ENCODE data around the gene KIAA2012. TPM values are rescaled to one million over a fixed set of nuclear protein-coding genes. Genes with fewer than 3 reads are reported as not detected.

Gene KIAA2012
- total RNA-seq = under 0.01 TPM

DNA sequence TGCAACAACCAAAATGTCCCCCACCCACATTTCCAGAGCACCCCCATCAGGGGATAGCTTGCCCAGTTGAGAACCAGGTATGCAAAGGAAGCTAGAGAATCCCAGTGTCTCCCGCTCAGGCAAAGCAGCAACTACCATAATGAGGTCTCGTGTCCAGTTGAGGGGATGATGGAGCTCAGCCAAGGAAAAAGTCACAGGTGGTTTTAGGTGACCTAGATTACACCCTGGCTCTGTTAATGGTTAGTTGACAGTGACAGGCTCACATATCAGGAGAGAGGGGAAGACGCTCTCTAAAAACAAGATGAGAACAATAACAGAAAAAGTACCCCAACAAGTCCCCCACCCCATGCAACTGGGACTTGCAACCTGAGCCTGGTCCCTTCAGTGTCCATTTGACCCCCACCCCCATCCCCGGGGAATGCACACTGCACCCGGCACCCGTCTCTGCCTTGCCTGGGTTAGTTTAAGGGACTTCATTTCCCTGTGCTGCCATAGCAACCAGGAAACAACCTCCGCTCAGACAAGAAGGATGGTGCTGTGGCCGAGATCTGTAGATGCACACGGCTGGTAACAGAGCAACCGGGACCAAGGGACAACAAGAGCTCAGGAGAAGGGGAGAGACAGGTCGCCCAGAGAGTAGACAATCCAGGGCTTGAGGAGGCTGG lies at the start of gene KIAA2012:
Gene KIAA2012 (plus strand): TSS at position 519 of the 665 bp plus-strand sequence. CDS start 373 bp downstream, outside the sequence.
- Histone ChIP-seq H3K27me3 (ENCODE audit: control insufficient read depth in 3 of 3, insufficient read depth in 3 of 3, low read length in 3 of 3) (no peaks in the 10 kb centered on the region), H3K9me3 (ENCODE audit: control insufficient read depth in 3 of 3, low read length in 3 of 3) (no peaks in the 10 kb centered on the region), H3K4me3 (ENCODE audit: low read length in 3 of 3) (no peak within 1 kb of the TSS), H3K4me1 (ENCODE audit: control insufficient read depth in 3 of 3, insufficient read depth in 3 of 3, low read length in 3 of 3) (peaks cover 2 to 29% (median 5%) of the 10 kb centered on the region in 3 donors), H3K27ac (ENCODE audit: low read depth, low read length) (no peak within 1 kb of the TSS), H3K9ac (ENCODE audit: low read depth in 1 of 3, low read length in 3 of 3) (peak within 1 kb of the TSS in 1 of 3 donors; percentile 16), H3K36me3 (ENCODE audit: control insufficient read depth in 3 of 3, insufficient read depth in 3 of 3, low read length in 3 of 3) (no peaks in the 10 kb centered on the region)

DNA sequence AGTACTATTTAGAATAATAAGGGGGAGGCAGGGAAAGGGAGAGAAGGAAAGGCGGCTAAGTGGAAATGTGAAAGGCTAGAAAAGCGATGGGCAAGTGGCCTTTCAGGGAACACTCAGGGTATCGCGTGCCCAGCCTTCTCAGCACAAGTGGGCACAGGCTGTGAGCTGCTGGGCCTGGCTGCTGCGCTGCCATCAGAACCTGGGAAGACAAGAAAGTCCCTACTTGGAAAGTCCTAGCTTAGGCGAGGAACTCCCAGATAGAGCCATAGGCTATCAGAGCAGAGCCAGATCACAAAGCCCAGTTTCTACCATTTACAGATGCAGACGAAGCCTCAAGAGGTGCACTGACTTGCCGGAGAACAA lies 49.2 kb upstream of the KIAA2012 start:
- Histone ChIP-seq H3K36me3 (ENCODE audit: control insufficient read depth in 3 of 3, insufficient read depth in 3 of 3, low read length in 3 of 3) (no peaks in the 10 kb centered on the region), H3K27me3 (ENCODE audit: control insufficient read depth in 3 of 3, insufficient read depth in 3 of 3, low read length in 3 of 3) (no peaks in the 10 kb centered on the region), H3K27ac (ENCODE audit: low read depth, low read length) (no peak overlapping the region), H3K9ac (ENCODE audit: low read depth in 1 of 3, low read length in 3 of 3) (no peak overlapping the region), H3K4me1 (ENCODE audit: control insufficient read depth in 3 of 3, insufficient read depth in 3 of 3, low read length in 3 of 3) (peaks cover 15 to 28% (median 16%) of the 10 kb centered on the region in 3 donors), H3K4me3 (ENCODE audit: low read length in 3 of 3) (no peak overlapping the region), H3K9me3 (ENCODE audit: control insufficient read depth in 3 of 3, low read length in 3 of 3) (no peaks in the 10 kb centered on the region)

DNA sequence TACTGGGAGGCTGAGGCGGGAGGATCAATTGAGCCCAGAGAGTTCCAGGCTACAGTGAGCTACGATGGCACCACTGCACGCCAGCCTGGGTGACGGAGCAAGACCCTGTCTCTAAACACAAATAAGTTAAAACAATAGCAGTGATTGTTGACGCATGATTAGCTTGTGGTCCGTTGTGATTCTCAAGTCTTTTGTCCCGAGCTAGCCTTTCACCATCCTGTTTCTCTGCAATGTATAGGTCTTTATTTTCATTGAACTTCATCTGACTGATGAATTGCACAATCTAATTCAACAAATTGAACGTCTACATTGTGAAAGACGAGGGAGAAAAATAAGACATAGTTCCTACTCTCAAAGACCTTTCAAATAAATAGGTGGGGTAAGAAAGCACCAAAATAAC lies 48.2 kb upstream of the KIAA2012 start:
- Histone ChIP-seq H3K4me1 (ENCODE audit: control insufficient read depth in 3 of 3, insufficient read depth in 3 of 3, low read length in 3 of 3) (peaks cover 12 to 20% (median 13%) of the 10 kb centered on the region in 3 donors), H3K36me3 (ENCODE audit: control insufficient read depth in 3 of 3, insufficient read depth in 3 of 3, low read length in 3 of 3) (no peaks in the 10 kb centered on the region), H3K27ac (ENCODE audit: low read depth, low read length) (no peak overlapping the region), H3K9ac (ENCODE audit: low read depth in 1 of 3, low read length in 3 of 3) (no peak overlapping the region), H3K9me3 (ENCODE audit: control insufficient read depth in 3 of 3, low read length in 3 of 3) (no peaks in the 10 kb centered on the region), H3K27me3 (ENCODE audit: control insufficient read depth in 3 of 3, insufficient read depth in 3 of 3, low read length in 3 of 3) (no peaks in the 10 kb centered on the region), H3K4me3 (ENCODE audit: low read length in 3 of 3) (no peak overlapping the region)

DNA sequence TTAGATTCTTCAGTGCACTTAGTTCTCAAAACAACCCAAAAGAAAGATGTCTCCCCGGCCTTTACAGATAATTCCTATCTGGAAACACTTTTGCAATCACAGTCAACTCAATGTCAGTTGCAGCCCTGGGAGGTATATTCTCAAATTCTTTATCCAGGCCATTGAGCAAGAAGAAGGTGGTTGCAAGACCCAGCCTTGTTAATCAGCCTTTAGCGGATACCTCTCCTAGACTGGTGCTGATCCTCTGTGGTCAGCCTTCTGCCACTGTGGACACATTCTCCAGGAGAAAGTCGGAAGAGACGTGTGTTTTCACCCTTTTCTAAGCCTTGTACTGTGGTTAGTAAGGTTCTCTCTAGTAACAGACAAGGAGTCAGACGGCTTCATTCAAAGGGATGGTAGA lies 47.2 kb upstream of the KIAA2012 start:
- no peak overlapping the region for H3K4me3 ChIP-seq (ENCODE audit: low read length in 3 of 3)
- H3K9me3 ChIP-seq (ENCODE audit: control insufficient read depth in 3 of 3, low read length in 3 of 3) = no peaks in the 10 kb centered on the region
- H3K27me3 ChIP-seq (ENCODE audit: control insufficient read depth in 3 of 3, insufficient read depth in 3 of 3, low read length in 3 of 3) = no peaks in the 10 kb centered on the region
- H3K27ac ChIP-seq (ENCODE audit: low read depth, low read length) = peak overlapping the region; percentile 33
- no peaks in the 10 kb centered on the region for H3K36me3 ChIP-seq (ENCODE audit: control insufficient read depth in 3 of 3, insufficient read depth in 3 of 3, low read length in 3 of 3)
- H3K9ac ChIP-seq (ENCODE audit: low read depth in 1 of 3, low read length in 3 of 3) = no peak overlapping the region
- H3K4me1 ChIP-seq (ENCODE audit: control insufficient read depth in 3 of 3, insufficient read depth in 3 of 3, low read length in 3 of 3) = peaks cover 7 to 23% (median 7%) of the 10 kb centered on the region in 3 donors

DNA sequence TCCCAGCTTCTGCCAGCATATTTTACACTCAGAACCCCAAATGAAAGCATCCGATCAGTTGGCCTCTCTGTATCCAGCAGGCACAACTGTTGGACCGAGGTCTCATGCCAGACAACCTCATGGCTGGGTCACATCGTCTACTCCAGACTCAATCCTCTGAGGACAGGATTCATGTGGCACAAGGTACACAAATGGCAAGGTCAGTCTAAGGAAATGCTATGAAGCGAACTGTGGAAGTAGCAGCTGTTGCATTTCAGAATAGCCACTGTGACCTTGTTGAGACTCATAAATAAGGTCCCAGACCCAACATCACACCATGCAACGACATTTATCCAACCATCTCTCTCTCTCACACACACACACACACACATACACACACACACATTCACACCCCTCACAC lies 46.5 kb upstream of the KIAA2012 start:
- H3K9me3 ChIP-seq (ENCODE audit: control insufficient read depth in 3 of 3, low read length in 3 of 3) = no peaks in the 10 kb centered on the region
- no peak overlapping the region for H3K4me3 ChIP-seq (ENCODE audit: low read length in 3 of 3)
- H3K27me3 ChIP-seq (ENCODE audit: control insufficient read depth in 3 of 3, insufficient read depth in 3 of 3, low read length in 3 of 3) = no peaks in the 10 kb centered on the region
- H3K27ac ChIP-seq (ENCODE audit: low read depth, low read length) = peak overlapping the region; percentile 33
- H3K36me3 ChIP-seq (ENCODE audit: control insufficient read depth in 3 of 3, insufficient read depth in 3 of 3, low read length in 3 of 3) = no peaks in the 10 kb centered on the region
- H3K9ac ChIP-seq (ENCODE audit: low read depth in 1 of 3, low read length in 3 of 3) = no peak overlapping the region
- peaks cover 7 to 24% (median 7%) of the 10 kb centered on the region in 3 donors for H3K4me1 ChIP-seq (ENCODE audit: control insufficient read depth in 3 of 3, insufficient read depth in 3 of 3, low read length in 3 of 3)

DNA sequence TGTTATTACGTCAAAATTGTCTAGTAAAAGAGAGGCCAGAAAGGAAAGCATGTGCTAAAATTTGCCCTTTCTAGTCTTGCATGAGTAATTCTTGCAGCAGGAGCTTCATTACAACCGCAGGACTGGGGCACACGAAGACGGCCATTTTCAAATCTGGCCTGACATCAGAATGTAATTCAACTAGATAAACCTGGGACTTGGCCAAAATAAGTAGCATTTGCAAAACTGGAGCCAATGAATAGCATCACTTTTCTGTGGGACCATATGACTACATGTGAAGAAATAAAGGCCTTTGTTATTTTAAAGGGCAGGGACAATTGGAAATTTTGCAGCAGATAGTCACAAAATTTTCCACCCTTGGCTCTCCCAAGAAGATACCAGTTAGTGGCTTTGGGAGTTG lies 42.4 kb upstream of the KIAA2012 start:
- no peak overlapping the region for H3K4me3 ChIP-seq (ENCODE audit: low read length in 3 of 3)
- no peak overlapping the region for H3K9ac ChIP-seq (ENCODE audit: low read depth in 1 of 3, low read length in 3 of 3)
- H3K9me3 ChIP-seq (ENCODE audit: control insufficient read depth in 3 of 3, low read length in 3 of 3) = no peaks in the 10 kb centered on the region
- no peaks in the 10 kb centered on the region for H3K36me3 ChIP-seq (ENCODE audit: control insufficient read depth in 3 of 3, insufficient read depth in 3 of 3, low read length in 3 of 3)
- no peak overlapping the region for H3K27ac ChIP-seq (ENCODE audit: low read depth, low read length)
- H3K4me1 ChIP-seq (ENCODE audit: control insufficient read depth in 3 of 3, insufficient read depth in 3 of 3, low read length in 3 of 3) = peaks cover 15 to 42% (median 18%) of the 10 kb centered on the region in 3 donors
- peaks cover 0 to 5% (median 2%) of the 10 kb centered on the region in 3 donors for H3K27me3 ChIP-seq (ENCODE audit: control insufficient read depth in 3 of 3, insufficient read depth in 3 of 3, low read length in 3 of 3)

DNA sequence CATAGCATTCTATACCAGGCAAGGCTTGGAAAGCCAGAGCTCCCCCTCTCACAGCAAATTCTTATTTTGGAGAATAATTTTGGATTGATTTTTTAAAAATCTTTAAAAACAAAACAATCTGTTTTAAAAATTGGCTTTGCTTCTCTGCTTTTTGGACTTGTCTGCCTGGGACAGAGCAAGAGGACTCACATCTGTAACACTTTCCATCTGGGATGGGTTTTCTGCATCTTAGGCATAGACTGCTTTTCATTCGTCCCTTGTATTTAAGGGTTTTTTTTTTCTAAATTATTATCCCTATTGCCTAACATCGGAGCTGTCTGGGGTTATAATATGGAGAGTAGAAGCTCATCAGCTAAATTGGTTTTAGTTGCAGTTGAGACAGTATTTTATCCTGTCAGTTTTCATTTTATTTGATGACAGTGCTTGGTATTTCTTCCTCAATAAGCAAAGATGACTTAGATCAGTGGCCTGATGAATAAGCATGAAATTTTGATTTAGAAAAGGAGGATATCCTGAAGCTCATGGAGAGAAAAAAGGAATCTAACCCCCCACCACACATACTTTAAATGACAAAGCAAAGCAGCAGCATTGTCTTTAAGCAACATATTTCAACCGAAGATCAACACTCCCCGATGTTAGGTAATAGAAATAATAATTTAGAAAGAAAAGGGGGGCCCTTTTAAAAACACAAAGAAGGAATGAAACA lies 41.7 kb upstream of the KIAA2012 start:
- Histone ChIP-seq H3K4me1 (ENCODE audit: control insufficient read depth in 3 of 3, insufficient read depth in 3 of 3, low read length in 3 of 3) (peaks cover 19 to 43% (median 21%) of the 10 kb centered on the region in 3 donors), H3K27ac (ENCODE audit: low read depth, low read length) (peak overlapping the region; percentile 98), H3K9me3 (ENCODE audit: control insufficient read depth in 3 of 3, low read length in 3 of 3) (no peaks in the 10 kb centered on the region), H3K9ac (ENCODE audit: low read depth in 1 of 3, low read length in 3 of 3) (peak overlapping the region in 1 of 3 donors; percentile 88), H3K27me3 (ENCODE audit: control insufficient read depth in 3 of 3, insufficient read depth in 3 of 3, low read length in 3 of 3) (peaks cover 0 to 7% (median 2%) of the 10 kb centered on the region in 3 donors), H3K36me3 (ENCODE audit: control insufficient read depth in 3 of 3, insufficient read depth in 3 of 3, low read length in 3 of 3) (no peaks in the 10 kb centered on the region), H3K4me3 (ENCODE audit: low read length in 3 of 3) (no peak overlapping the region)

DNA sequence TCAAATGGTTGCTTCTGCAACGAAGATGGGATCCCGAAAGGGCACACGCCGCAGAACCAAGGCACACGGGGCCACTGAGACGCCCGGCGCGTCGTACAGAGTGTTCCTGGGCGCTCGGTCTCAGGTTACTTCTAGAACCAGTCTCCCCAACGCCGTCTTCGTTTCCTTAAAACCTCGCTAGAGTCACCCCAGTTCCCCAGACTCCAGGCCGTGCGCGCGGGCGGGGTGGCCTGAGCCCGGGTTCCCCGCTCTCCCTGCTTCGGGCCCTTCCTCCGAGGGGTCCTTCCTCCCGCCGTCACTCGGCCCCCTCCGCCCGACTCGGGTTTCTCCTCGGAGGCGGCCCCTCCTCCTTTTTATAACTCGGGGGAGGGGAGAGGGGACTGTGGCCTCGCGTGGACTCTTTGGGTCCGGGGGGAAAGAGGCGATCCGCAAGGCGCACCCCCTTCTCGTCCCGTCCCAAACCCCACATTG lies 40.2 kb upstream of the KIAA2012 start:
- Histone ChIP-seq H3K9me3 (ENCODE audit: control insufficient read depth in 3 of 3, low read length in 3 of 3) (no peaks in the 10 kb centered on the region), H3K27me3 (ENCODE audit: control insufficient read depth in 3 of 3, insufficient read depth in 3 of 3, low read length in 3 of 3) (peaks cover 0 to 7% (median 2%) of the 10 kb centered on the region in 3 donors), H3K4me3 (ENCODE audit: low read length in 3 of 3) (peak overlapping the region; percentile 83 to 94 (median 85)), H3K36me3 (ENCODE audit: control insufficient read depth in 3 of 3, insufficient read depth in 3 of 3, low read length in 3 of 3) (no peaks in the 10 kb centered on the region), H3K9ac (ENCODE audit: low read depth in 1 of 3, low read length in 3 of 3) (peak overlapping the region; percentile 88 to 99 (median 98)), H3K27ac (ENCODE audit: low read depth, low read length) (peak overlapping the region; percentile 98), H3K4me1 (ENCODE audit: control insufficient read depth in 3 of 3, insufficient read depth in 3 of 3, low read length in 3 of 3) (peaks cover 17 to 44% (median 20%) of the 10 kb centered on the region in 3 donors)

DNA sequence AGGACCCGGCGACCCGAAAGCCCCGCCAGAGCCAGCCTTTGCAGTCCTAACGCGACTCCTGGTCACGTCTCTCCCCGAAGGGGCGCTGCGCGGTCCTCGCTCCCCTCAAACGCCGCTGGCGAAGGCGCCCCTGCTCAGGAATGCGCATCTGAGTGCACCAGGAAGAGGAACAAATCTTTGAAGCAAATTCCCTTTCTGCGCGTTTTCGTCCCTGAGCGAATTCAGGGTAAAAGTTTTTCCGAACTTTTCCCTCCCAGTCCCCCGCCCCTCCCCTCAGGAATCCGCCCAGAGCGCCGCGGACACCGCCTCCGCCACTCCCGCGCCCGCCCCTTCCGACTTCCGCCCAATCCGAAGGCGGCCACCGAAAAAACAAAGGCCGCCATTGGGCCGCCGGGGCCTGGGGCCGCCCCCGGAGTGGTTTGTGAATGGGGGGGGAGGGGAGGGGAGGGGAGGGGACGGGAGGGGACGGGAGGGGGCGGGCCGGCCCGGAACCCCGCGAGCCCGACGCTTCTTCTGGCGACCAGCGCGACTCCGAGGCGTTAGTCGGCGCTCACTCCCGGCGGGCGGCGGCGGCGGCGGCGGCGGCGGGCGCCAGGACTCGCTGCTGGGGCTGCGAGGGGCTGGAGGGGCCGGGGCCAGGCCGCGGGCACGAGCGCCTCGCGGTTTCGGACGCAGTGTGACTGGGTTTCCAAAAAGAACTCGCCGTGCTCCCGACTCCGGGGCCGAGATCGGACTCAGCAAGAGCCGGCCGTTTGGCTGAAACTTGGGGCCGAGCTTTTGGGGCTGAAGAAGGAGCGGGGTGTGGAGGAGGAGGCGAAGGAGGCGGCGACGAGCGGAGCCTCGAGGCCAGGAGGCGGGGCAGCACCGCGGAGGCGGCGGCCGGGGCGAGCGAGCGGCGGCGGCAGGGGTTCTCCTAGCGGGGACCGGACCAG lies 39.5 kb upstream of the KIAA2012 start, which contains the start of gene FZD7:
Gene FZD7 (plus strand): TSS at position 539 of the 932 bp plus-strand sequence. CDS start 793 bp downstream, outside the sequence.
- Histone ChIP-seq H3K9me3 (ENCODE audit: control insufficient read depth in 3 of 3, low read length in 3 of 3) (no peaks in the 10 kb centered on the region), H3K27me3 (ENCODE audit: control insufficient read depth in 3 of 3, insufficient read depth in 3 of 3, low read length in 3 of 3) (peaks cover 0 to 7% (median 2%) of the 10 kb centered on the region in 3 donors), H3K4me1 (ENCODE audit: control insufficient read depth in 3 of 3, insufficient read depth in 3 of 3, low read length in 3 of 3) (peaks cover 20 to 46% (median 20%) of the 10 kb centered on the region in 3 donors), H3K36me3 (ENCODE audit: control insufficient read depth in 3 of 3, insufficient read depth in 3 of 3, low read length in 3 of 3) (no peaks in the 10 kb centered on the region), H3K4me3 (ENCODE audit: low read length in 3 of 3) (peak within 1 kb of the TSS; percentile 91 to 94 (median 93)), H3K9ac (ENCODE audit: low read depth in 1 of 3, low read length in 3 of 3) (peak within 1 kb of the TSS; percentile 88 to 99 (median 98)), H3K27ac (ENCODE audit: low read depth, low read length) (peak within 1 kb of the TSS; percentile 98)
